Esophagus muscularis mucosa (tissue), 4 donors: ENCODE measurements around the gene TRDN. TPM values are rescaled to one million over a fixed set of nuclear protein-coding genes. Genes with fewer than 3 reads are reported as not detected.

Source experiments
- DNase-seq: peaks from one replicate; pipeline ENCODE4 v3.0.0-alpha.2; 2017; ENCODE audit errors: extremely low spot score
- H3K27ac ChIP-seq, 4 donors: fragments of 200-600 bp; sonication (generic); replicated peaks in 1 of 4; 1 replicate in 3 of 4; 2 replicates in 1 of 4; pipeline ENCODE4 v1.5.1; 2016 to 2019; ENCODE audit warnings: mild to moderate bottlenecking in 1 of 4
- H3K27me3 ChIP-seq, 4 donors: fragments of 200-600 bp; sonication (generic); one replicate each; pipeline versions ENCODE4 v1.5.1 to v1.6.0; 2016 to 2019
- H3K36me3 ChIP-seq, 4 donors: fragments of 200-600 bp; sonication (generic); one replicate each; pipeline ENCODE4 v1.5.1; 2016 to 2019
- H3K4me1 ChIP-seq, 4 donors: fragments of 200-600 bp; sonication (generic); one replicate each; pipeline ENCODE4 v1.5.1; 2016 to 2019
- H3K4me3 ChIP-seq, 4 donors: fragments of 200-600 bp; sonication (generic); 1 replicate in 2 of 4; 2 replicates in 2 of 4; pipeline ENCODE4 v1.5.1; 2016 to 2019; ENCODE audit warnings: mild to moderate bottlenecking in 4 of 4, moderate library complexity in 1 of 4
- H3K9me3 ChIP-seq, 4 donors: fragments of 200-600 bp; sonication (generic); 1 replicate in 3 of 4; 2 replicates in 1 of 4; pipeline ENCODE4 v1.5.1; 2016 to 2019
- EP300 ChIP-seq: sonication (generic); formaldehyde crosslinking; IDR thresholded peaks from one replicate; pipeline ENCODE4 v1.6.1; 2017; ENCODE audit warnings: antibody characterized with exemption
- POLR2A ChIP-seq: fragments of 450-650 bp; IDR thresholded peaks from one replicate; pipeline ENCODE4 v1.6.1; 2017; ENCODE audit warnings: antibody characterized with exemption, moderate library complexity, mild to moderate bottlenecking, low read depth
- POLR2AphosphoS5 ChIP-seq, 2 donors: sonication (generic); formaldehyde crosslinking; IDR thresholded peaks; one replicate each; pipeline ENCODE4 v1.6.1; 2017; ENCODE audit warnings: antibody characterized with exemption in 2 of 2
- WGBS: methylation state at CpG from one replicate; pipeline ENCODE4 v1.1.5; 2018; 5-methylcytosine and 5-hydroxymethylcytosine counted together
- intact Hi-C: fragments of 100-400 bp; cut with DNase I; formaldehyde crosslinking; loops from one replicate; pipeline ENCODE4 v1.15.1; 2023
- total RNA-seq, 4 donors: library from RNA; depleted of rRNA; stranded (reverse); fragments of >200 nt; gene quantifications; one replicate each; pipeline versions ENCODE4 v1.1.0 to v1.2.1, GENCODE V29; 2016
- TF ChIP-seq, protein P1 (sequence below), 3 experiments: fragments of 200-600 bp in 2 of 3; fragments of 450-650 bp in 1 of 3; sonication (generic) in 2 of 3; IDR thresholded peaks; one replicate each; pipeline ENCODE4 v1.5.1; 2017 to 2019; ENCODE audit warnings: antibody characterized with exemption in 3 of 3, mild to moderate bottlenecking in 2 of 3, moderate library complexity in 1 of 3

TRDN gene
- total RNA-seq, 4 donors from 2014 or later = not detected

GRCh38 chr6:123635144-123635543 lies 1.6 kb downstream of the TRDN start:
- WGBS = 50% methylated on average over 1 of the region's 1 CpG

GRCh38 chr6:123632641-123633040 lies 4.1 kb downstream of the TRDN start:
- intact Hi-C loops = no loop called here
- Histone ChIP-seq H3K9me3 (no peaks in the 10 kb centered on the region), H3K4me1 (no peaks in the 10 kb centered on the region), H3K4me3 (no peak overlapping the region), H3K27ac (no peak overlapping the region), H3K36me3 (no peaks in the 10 kb centered on the region), H3K27me3 (no peaks in the 10 kb centered on the region)
- TF ChIP-seq, protein P1, sequence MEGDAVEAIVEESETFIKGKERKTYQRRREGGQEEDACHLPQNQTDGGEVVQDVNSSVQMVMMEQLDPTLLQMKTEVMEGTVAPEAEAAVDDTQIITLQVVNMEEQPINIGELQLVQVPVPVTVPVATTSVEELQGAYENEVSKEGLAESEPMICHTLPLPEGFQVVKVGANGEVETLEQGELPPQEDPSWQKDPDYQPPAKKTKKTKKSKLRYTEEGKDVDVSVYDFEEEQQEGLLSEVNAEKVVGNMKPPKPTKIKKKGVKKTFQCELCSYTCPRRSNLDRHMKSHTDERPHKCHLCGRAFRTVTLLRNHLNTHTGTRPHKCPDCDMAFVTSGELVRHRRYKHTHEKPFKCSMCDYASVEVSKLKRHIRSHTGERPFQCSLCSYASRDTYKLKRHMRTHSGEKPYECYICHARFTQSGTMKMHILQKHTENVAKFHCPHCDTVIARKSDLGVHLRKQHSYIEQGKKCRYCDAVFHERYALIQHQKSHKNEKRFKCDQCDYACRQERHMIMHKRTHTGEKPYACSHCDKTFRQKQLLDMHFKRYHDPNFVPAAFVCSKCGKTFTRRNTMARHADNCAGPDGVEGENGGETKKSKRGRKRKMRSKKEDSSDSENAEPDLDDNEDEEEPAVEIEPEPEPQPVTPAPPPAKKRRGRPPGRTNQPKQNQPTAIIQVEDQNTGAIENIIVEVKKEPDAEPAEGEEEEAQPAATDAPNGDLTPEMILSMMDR (IDR thresholded peaks at IDR 0.05) = no peak
- no peak for TF ChIP-seq EP300
- 78% methylated on average over 4 of the region's 4 CpGs for WGBS
- no peak for DNase-seq

More at GRCh38 chr6:123635144-123635543, 1.6 kb downstream of the TRDN start:
- Histone ChIP-seq H3K4me3 (no peak overlapping the region), H3K9me3 (no peaks in the 10 kb centered on the region), H3K4me1 (no peaks in the 10 kb centered on the region), H3K36me3 (no peaks in the 10 kb centered on the region), H3K27me3 (no peaks in the 10 kb centered on the region), H3K27ac (no peak overlapping the region)
- TF ChIP-seq EP300 = no peak
- TF ChIP-seq POLR2A = no peak
- TF ChIP-seq, protein P1 (IDR thresholded peaks at IDR 0.05) = no peak
- no peak for TF ChIP-seq POLR2AphosphoS5 (IDR thresholded peaks at IDR 0.05)
- intact Hi-C loops = no loop called here
- DNase-seq = no peak

DNA sequence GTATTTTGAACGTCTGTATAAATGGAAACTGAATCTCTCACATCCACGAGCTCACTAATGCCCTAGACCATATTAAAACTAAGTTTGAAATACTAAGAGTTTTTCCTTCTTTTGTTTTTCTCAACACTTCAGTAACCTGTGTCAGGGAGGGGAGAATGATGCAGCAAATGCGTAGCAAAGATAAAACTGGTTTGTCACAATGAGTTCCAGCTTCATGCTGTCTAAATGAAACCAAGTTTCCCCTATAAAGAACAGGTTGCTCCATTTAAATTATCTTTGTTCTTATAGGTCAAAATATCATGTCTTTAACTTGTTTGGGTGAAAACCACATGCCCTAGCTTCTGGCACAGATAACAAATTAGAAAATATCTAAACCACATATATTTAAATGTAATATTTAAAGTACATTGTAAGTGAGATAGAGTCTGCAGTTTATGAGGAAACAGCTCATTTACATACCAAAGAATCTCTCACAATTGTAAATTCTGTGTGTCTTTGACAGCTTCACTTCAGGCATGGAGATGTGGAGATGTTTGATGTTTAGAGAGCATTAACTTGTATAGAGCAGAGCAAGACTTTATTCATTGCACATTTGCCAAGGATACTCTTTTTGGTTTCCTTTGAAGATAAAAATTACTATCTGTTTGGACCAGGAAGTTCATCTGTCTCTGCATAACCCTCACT lies 7.3 kb downstream of the TRDN start:
- intact Hi-C loops = no loop called here
- H3K36me3 ChIP-seq = no peaks in the 10 kb centered on the region
- H3K4me3 ChIP-seq = no peak overlapping the region
- no peaks in the 10 kb centered on the region for H3K9me3 ChIP-seq
- no peak for DNase-seq
- H3K27ac ChIP-seq = no peak overlapping the region
- no peak for TF ChIP-seq POLR2A
- TF ChIP-seq, protein P1 (IDR thresholded peaks at IDR 0.05) = no peak
- TF ChIP-seq POLR2AphosphoS5 (IDR thresholded peaks at IDR 0.05) = no peak
- TF ChIP-seq EP300 = no peak
- no peaks in the 10 kb centered on the region for H3K4me1 ChIP-seq
- no peaks in the 10 kb centered on the region for H3K27me3 ChIP-seq
- WGBS = 60% methylated on average over 3 of the region's 3 CpGs

- Histone ChIP-seq H3K27ac (no peak overlapping the region), H3K4me1 (no peaks in the 10 kb centered on the region), H3K27me3 (no peaks in the 10 kb centered on the region), H3K4me3 (no peak overlapping the region), H3K9me3 (no peaks in the 10 kb centered on the region), H3K36me3 (no peaks in the 10 kb centered on the region)
- TF ChIP-seq, protein P1 (IDR thresholded peaks at IDR 0.05) = no peak
- TF ChIP-seq EP300 (no peak), POLR2A (no peak), POLR2AphosphoS5 (IDR thresholded peaks at IDR 0.05) (no peak)
- intact Hi-C loops = no loop called here
- no peak for DNase-seq
- 76% methylated on average over 1 of the region's 1 CpG for WGBS
Observed at GRCh38 chr6:123625696-123626095, 11.1 kb downstream of the TRDN start.

DNA sequence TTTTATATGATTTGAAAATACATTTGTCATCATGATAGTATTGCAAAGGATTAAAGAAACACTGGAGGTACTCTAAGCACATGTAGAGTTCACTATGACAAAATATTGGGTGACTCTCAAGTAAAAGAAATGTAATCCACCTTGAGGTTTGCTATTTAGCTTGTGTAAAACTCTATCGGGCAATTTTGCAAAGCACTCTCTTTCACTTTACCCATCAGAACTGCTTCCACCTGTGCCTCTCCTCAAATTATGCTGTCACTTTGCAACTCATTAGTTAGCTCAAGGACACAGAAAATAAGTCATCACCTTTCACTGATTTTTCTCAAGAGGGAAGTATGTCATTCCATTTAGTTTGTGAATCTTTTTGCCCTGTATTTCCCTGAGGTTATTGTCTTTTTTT lies 14.0 kb downstream of the TRDN start:
- intact Hi-C loops = no loop called here
- Histone ChIP-seq H3K9me3 (no peaks in the 10 kb centered on the region), H3K36me3 (no peaks in the 10 kb centered on the region), H3K4me3 (no peak overlapping the region), H3K27ac (no peak overlapping the region), H3K27me3 (no peaks in the 10 kb centered on the region), H3K4me1 (no peaks in the 10 kb centered on the region)
- no peak for TF ChIP-seq EP300
- TF ChIP-seq, protein P1 (IDR thresholded peaks at IDR 0.05) = no peak
- TF ChIP-seq POLR2AphosphoS5 (IDR thresholded peaks at IDR 0.05) = no peak
- TF ChIP-seq POLR2A = no peak
- no peak for DNase-seq
- 76% methylated on average over 1 of the region's 1 CpG for WGBS
